ENCODE data around the gene INTS2.

INTS2 gene

GRCh38 chr17:61884864-61885263 lies 42.9 kb downstream of the INTS2 start:
- no peak for TF ChIP-seq CTCF (IDR thresholded peaks at IDR 0.05; ENCODE audit: low read depth, low read length)
- no peak for TF ChIP-seq POLR2A (IDR thresholded peaks at IDR 0.05; ENCODE audit: extremely low read depth, insufficient read length)
- TF ChIP-seq, protein P1, sequence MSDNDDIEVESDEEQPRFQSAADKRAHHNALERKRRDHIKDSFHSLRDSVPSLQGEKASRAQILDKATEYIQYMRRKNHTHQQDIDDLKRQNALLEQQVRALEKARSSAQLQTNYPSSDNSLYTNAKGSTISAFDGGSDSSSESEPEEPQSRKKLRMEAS (IDR thresholded peaks at IDR 0.05; ENCODE audit: low read depth, low read length) = no peak
- TF ChIP-seq MYC (IDR thresholded peaks at IDR 0.05; ENCODE audit: low read depth, low read length) = no peak
- H3K4me3 ChIP-seq (ENCODE audit: low read depth, low read length) = no peak overlapping the region
- DNase-seq (ENCODE audit: low read depth) = no peak

- no peak overlapping the region for H3K4me3 ChIP-seq (ENCODE audit: low read depth, low read length)
- DNase-seq (ENCODE audit: low read depth) = no peak
- TF ChIP-seq POLR2A (IDR thresholded peaks at IDR 0.05; ENCODE audit: extremely low read depth, insufficient read length) (no peak), CTCF (IDR thresholded peaks at IDR 0.05; ENCODE audit: low read depth, low read length) (no peak), MYC (IDR thresholded peaks at IDR 0.05; ENCODE audit: low read depth, low read length) (no peak)
- TF ChIP-seq, protein P1 (IDR thresholded peaks at IDR 0.05; ENCODE audit: low read depth, low read length) = no peak
Observed at GRCh38 chr17:61880589-61881102, 47.1 kb downstream of the INTS2 start.

- H3K4me3 ChIP-seq (ENCODE audit: low read depth, low read length) = no peak overlapping the region
- TF ChIP-seq MYC (IDR thresholded peaks at IDR 0.05; ENCODE audit: low read depth, low read length) = no peak
- no peak for TF ChIP-seq CTCF (IDR thresholded peaks at IDR 0.05; ENCODE audit: low read depth, low read length)
- TF ChIP-seq POLR2A (IDR thresholded peaks at IDR 0.05; ENCODE audit: extremely low read depth, insufficient read length) = no peak
- TF ChIP-seq, protein P1 (IDR thresholded peaks at IDR 0.05; ENCODE audit: low read depth, low read length) = no peak
- no peak for DNase-seq (ENCODE audit: low read depth)
Observed at GRCh38 chr17:61878984-61879612, 48.7 kb downstream of the INTS2 start.

- no peak for TF ChIP-seq CTCF (IDR thresholded peaks at IDR 0.05; ENCODE audit: low read depth, low read length)
- no peak for TF ChIP-seq MYC (IDR thresholded peaks at IDR 0.05; ENCODE audit: low read depth, low read length)
- TF ChIP-seq, protein P1 (IDR thresholded peaks at IDR 0.05; ENCODE audit: low read depth, low read length) = no peak
- no peak for TF ChIP-seq POLR2A (IDR thresholded peaks at IDR 0.05; ENCODE audit: extremely low read depth, insufficient read length)
- DNase-seq (ENCODE audit: low read depth) = no peak
- no peak overlapping the region for H3K4me3 ChIP-seq (ENCODE audit: low read depth, low read length)
Observed at GRCh38 chr17:61878520-61878919, 49.3 kb downstream of the INTS2 start.

GRCh38 chr17:61877837-61878236 lies 49.9 kb downstream of the INTS2 start:
- TF ChIP-seq CTCF (IDR thresholded peaks at IDR 0.05; ENCODE audit: low read depth, low read length) (no peak), POLR2A (IDR thresholded peaks at IDR 0.05; ENCODE audit: extremely low read depth, insufficient read length) (no peak), MYC (IDR thresholded peaks at IDR 0.05; ENCODE audit: low read depth, low read length) (no peak)
- TF ChIP-seq, protein P1 (IDR thresholded peaks at IDR 0.05; ENCODE audit: low read depth, low read length) = no peak
- H3K4me3 ChIP-seq (ENCODE audit: low read depth, low read length) = no peak overlapping the region
- DNase-seq (ENCODE audit: low read depth) = no peak

Data from NB4 (cell line).